Measurements from ENCODE around the gene FOS. TPM values are rescaled to one million over a fixed set of nuclear protein-coding genes. Genes with fewer than 3 reads are reported as not detected.

The FOS gene
- total RNA-seq, 1 experiment from 2014 or later = 18.7 TPM

- no peak for DNase-seq (ENCODE audit: extremely low read depth, low read depth)
Observed at GRCh38 chr14:75249958-75250336, 28.7 kb upstream of the FOS start.

DNA sequence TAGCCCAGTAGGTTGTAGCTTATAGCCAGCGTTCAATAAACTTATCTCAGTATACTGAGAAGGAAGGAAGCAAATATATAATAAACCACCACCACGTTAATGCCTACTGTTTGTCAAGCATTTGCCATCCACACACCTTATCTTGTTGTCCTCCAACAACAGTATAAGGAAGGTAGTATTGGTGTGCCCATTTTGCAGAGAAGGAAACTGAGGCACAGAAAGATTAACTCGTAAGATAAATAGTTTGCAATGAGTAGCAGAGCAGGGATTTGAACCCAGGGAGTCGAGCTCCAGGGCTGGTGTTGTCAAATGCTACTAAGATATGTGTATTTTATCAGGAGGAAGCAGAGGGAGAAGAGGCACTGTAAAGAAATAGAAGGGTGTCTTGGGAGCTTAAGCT, 27.8 kb upstream of the FOS start:
- DNase-seq (ENCODE audit: extremely low read depth, low read depth) = no peak

DNA sequence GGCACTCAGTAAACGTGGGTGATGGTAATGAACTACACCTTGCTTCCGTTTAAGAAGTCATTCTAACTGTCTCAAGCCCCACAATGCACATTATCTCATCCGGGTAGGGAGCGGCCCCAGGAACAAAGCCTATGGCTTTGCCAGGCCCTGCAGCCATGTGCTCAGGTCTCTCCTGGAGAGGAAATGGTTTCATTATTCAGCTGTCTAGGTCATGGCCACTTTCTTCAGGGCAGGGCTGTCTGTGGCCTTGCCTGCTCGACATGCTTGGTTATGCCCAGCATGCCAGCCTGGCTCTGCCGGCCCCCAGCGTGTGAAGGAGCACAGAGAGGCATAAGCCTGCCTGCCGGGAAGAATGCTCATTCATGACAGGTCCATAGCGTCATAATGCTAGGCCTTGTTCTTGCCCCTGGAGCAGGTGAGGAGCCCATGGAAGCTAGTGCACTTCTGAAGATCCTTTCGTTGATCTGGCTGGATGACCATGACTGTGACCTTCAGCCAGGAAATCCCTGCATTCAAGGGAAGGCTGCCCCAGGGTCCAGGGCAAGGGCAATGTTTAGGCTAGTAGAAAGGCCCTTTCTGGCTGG, 26.3 kb upstream of the FOS start:
- no peak for DNase-seq (ENCODE audit: extremely low read depth, low read depth)

GRCh38 chr14:75254381-75254822, 24.2 kb upstream of the FOS start:
- no peak for DNase-seq (ENCODE audit: extremely low read depth, low read depth)

DNA sequence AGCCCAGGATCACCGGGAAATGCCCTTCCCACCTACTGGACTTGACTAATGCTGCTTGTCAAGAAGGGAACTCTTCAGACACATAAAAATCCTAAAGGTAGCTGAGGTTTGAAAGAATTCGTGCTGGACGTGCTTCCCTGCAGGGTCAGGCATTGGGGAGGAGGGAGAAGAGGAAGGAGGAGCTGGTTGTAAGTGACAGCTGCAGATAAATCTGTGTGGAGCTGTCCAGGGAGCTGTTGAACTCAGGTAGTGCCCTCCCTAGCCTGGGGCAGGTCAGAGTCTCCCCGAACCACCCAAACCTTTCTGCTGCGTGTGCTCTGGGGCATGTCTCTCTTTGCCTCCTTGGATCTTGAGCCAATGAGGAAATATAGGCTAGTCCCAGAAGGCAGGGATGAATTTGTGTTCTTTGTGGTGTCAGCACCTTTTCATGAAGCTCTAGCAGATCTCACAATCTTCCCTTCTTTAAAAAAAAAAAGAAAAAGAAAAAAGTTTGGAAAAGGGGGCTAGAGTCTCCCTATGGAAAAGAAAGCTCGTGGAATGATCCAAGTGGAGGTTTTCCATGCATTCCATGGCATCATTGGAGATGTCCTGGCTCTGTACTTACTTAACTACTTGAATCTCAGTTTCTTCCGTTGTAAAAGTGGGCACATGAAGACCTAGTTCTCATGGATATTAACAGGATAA, 23.6 kb upstream of the FOS start:
- no peak for DNase-seq (ENCODE audit: extremely low read depth, low read depth)

DNA sequence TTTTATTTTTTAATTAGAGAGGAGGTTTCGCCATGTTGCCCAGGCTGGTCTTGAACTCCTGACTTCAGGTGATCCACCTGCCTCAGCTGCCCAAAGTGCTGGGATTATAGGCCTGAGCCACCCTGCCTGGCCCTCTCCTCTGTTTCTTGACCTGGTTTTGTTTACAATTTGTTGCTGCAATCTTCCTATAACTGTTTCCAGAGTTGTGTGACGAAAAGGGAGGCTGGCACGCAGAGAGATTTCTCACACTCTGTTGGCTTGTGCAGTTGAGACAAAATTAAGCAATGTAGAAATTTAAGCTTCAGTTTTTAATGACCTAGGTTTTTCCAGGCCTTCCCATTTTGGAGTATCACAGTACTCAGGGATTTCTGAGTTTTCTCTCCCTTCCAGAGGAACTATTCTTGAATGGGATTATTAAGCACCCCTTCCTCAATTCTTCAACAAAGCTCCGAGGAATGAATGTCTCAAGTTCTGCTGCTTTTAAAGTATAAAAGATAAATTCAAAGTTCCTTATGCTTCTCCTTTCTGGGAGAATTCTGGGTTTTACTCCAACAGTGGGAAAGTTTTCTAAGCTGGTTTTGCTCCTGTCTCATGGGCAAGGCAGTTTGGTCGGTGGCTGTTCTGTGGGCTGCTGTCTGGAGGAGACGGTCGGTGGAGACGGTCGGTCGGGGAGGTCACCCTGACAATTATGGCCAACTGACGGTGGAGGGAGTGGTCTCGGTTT, 20.4 kb upstream of the FOS start:
- DNase-seq (ENCODE audit: extremely low read depth, low read depth) = no peak

- DNase-seq (ENCODE audit: extremely low read depth, low read depth) = peak; percentile 99
Observed at GRCh38 chr14:75258803-75259509, 19.7 kb upstream of the FOS start.

DNA sequence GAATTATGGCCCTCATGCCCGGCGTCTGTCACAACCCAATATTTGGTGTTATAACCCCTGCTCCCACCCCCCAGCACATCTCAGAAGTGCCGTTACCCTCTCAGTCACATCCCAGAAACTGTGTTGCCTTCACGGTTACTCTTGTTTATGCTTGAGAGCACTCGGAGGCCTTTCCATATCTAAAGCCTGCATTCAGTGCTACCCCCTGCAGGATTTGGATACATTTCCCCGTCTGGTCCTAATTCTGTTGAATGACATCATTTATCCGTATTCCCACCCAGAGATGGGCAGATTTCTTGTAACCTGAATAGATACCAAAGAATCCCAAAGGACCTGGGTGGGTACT, 19.1 kb upstream of the FOS start:
- DNase-seq (ENCODE audit: extremely low read depth, low read depth) = no peak

GRCh38 chr14:75260025-75260763, 18.4 kb upstream of the FOS start:
- no peak for DNase-seq (ENCODE audit: extremely low read depth, low read depth)

GRCh38 chr14:75261820-75262219, 16.8 kb upstream of the FOS start:
- DNase-seq (ENCODE audit: extremely low read depth, low read depth) = no peak

- no peak for DNase-seq (ENCODE audit: extremely low read depth, low read depth)
Observed at GRCh38 chr14:75262641-75263040, 16.0 kb upstream of the FOS start.

GRCh38 chr14:75264036-75264435, 14.6 kb upstream of the FOS start:
- DNase-seq (ENCODE audit: extremely low read depth, low read depth) = no peak

DNA sequence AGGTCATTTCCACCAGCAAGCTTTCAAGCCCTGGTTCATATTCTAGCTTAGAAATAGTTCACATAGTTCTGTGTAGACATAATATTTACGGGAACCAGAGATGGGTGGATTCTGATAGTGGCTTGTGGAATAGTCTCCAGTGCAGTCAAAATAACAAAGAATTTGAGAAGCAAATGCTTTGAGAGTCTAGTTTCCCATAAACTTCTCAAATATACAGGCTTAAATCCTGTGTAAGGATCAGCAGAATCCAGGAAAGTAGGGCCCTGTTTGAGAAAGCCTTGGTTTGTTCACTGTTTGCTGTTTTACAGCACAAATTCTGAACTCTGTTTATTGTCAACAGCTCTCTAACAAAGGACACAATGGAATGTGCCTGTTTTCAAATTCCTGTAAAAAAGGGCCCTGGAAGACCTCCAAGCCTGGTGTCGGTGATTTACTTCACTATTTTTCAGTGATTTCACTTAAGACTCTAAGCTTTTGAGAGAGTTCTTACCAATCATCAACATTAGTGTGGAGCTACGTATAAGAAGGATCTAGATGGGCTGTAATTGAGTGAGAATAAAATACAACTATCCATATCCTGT, 11.4 kb upstream of the FOS start:
- no peak for DNase-seq (ENCODE audit: extremely low read depth, low read depth)

- no peak for DNase-seq (ENCODE audit: extremely low read depth, low read depth)
Observed at GRCh38 chr14:75268633-75269550, 9.7 kb upstream of the FOS start.

GRCh38 chr14:75271514-75271913, 7.1 kb upstream of the FOS start:
- no peak for DNase-seq (ENCODE audit: extremely low read depth, low read depth)

GRCh38 chr14:75273272-75274049, 5.2 kb upstream of the FOS start:
- DNase-seq (ENCODE audit: extremely low read depth, low read depth) = no peak

- DNase-seq (ENCODE audit: extremely low read depth, low read depth) = no peak
Observed at GRCh38 chr14:75274050-75274898, 4.4 kb upstream of the FOS start.
